A204.1 (cell line): Measurements from ENCODE around the gene CAPN2.

Experiments
- FAIRE-seq: peaks from 2 replicates; lab custom pipeline; 2012; peaks lifted over from hg19 to GRCh38; lab: Jason Lieb, UNC

CAPN2 gene

DNA sequence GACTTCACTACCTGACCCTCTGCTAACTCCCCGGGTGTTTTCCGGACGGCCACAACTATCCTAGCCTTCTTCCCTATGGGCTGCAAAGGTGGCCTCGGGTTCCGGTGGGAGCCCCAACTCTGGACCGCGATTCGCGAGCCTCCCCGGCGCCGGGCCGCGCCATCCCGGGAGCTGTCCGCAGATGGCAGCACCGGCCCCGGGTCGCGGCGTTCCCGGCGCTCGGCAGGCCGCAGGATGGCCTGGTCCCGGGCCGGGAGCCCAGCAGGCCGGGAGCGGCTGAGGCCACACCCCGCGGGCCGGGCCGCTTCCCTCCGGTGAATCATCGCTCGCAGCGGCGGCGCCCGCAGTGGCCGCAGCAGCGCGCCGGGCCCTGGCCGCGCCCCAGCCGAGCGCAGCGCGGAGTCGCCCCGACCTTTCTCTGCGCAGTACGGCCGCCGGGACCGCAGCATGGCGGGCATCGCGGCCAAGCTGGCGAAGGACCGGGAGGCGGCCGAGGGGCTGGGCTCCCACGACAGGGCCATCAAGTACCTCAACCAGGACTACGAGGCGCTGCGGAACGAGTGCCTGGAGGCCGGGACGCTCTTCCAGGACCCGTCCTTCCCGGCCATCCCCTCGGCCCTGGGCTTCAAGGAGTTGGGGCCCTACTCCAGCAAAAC, at the start of gene CAPN2:
Gene CAPN2, plus strand, starts transcription at position 346 of the 656 bp plus-strand sequence. Its CDS starts 102 bp downstream, at position 448.
- no peak for FAIRE-seq

DNA sequence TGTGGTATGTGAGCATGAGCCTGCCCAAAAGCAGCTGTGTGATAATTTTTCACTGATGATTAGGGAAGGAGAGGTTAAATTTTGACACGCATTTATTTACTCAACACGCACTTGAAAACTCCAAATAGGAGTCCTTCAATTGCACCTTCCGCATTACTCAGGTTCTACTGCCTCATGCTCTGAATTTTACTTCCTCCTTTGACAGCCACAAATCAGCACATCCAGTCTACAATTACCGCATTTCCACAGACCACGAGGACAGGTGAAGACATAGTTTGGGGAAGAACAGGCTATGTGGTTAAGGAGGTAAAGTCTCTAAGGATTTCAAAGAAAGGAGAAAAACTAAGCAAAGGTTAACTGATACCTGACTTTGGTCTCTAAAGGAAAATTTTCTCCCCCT, 49.4 kb upstream of the CAPN2 start:
- no peak for FAIRE-seq

DNA sequence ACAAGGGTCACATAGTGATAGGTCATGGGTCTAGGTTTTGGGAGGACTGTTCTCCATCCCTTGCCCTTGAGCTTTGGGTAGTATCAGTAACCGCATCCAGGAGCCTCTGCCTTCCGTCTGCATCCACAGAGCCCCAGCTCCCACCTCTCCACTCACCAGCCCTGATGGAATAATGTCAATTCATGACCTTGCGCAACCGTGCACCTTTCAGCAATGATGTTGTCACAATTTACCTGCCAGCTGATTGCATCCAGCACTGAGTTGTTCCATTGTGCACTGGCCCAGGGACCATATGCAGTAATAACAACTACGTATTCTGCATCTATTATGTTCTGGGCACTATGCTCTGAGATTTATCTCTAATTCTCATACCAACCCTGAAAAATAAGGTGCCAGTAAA, 48.2 kb upstream of the CAPN2 start:
- FAIRE-seq = no peak

DNA sequence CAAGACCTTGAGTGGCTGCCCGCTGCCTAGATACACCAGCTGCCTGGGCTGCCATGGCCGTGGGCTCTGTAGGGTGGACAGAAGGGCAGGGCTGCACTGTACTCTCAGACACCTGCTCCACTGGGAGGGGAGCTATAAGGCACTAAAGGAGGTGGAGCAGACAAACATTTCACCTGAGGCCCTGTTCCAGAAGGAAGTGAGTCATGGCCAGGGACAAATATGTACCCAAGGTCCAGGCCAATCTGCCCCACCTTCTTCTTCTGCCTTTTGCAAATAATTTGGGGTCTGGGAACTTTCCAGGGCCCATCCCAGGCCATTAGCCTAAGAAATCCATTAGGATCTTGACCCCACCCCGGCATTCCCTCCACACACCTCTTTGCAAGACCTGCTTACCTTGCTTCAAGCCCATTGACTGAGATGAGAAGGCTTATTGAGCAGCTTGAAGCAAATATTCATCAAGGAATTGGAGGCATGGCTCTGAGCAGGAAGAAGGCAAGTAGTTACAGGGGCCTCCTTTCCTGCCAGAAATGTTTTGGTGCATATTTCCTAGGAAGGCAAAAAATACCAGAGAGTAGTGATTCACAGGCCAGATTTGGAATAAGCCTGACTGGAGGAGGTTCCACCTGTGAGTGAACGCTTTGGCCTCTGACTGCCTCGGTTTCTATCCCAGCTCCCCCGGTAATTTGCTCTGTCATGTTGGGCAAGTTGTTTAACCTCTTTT, 46.6 kb upstream of the CAPN2 start, which contains the start of gene CAPN8:
Gene CAPN8, minus strand, starts transcription at position 110 of the 721 bp plus-strand sequence. Its CDS starts 55 bp downstream, at position 55.
- no peak for FAIRE-seq

DNA sequence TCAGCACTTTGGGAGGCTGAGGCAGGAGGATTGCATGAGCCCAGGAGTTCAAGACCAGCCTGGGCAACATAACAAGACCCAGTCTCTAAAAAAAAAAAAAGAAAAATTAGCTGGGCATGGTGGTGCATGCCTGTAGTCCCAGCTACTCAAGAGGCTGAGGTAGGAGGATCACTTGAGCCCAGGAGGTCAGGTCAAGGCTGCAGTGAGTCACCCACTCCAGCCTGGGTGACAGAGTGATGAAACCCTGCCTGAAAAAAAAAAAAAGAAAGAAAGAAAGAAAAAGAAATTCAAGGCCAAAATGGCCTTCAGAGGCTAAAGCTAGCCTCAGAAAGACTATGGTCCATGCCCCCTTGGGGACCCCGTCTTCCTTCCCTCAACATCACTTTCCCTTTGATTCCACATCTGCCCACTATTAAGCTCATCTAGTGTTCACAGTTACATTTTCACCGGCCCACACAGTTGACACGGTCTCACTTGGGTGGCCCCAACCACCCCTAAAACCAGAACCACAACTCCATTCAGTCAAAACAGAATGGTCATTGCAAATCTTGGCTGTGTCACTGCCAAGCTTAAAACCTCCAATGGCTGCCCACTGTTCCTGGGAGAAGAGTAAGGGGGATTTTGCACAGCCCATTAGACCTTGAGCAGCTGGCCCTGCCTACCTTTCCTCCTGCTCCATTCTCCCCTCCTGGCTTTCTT, 44.7 kb upstream of the CAPN2 start:
- no peak for FAIRE-seq

DNA sequence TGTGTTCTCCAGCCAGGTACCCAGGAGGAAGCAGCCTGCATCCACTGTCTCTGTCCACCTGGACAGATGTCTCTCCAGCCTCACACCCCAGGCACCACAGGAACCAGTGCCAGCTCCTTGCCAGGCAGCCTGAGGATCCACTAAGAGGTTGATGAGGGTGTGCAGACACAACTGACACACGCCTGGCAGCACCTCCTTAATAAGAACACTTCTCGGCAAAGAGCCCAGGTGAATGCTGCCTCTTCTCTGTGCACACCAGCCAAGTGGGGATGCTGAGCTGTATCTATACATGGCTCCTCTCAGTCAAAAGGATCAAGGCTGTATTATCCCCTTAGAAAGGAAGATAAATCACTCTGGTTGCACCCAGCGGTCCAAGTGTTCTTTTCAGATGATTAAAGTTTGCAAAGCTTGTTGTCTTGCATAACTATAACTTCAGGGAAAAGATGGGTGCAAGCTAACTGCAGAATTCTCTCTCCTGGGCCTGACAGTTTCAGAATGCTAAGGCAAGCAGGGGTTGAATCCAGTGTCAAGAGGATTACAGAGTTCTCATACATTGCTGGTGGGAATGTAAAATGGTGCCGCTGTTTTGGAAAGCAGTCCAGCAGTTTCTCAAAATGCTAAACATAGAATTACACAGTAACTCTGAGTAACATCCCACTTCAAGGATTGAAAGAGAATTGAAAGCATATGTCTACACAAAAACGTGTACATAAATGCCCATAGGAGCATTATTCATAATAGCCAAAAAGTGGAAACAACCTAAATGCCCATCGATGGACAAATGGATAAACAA, 43.1 kb upstream of the CAPN2 start:
- no peak for FAIRE-seq

DNA sequence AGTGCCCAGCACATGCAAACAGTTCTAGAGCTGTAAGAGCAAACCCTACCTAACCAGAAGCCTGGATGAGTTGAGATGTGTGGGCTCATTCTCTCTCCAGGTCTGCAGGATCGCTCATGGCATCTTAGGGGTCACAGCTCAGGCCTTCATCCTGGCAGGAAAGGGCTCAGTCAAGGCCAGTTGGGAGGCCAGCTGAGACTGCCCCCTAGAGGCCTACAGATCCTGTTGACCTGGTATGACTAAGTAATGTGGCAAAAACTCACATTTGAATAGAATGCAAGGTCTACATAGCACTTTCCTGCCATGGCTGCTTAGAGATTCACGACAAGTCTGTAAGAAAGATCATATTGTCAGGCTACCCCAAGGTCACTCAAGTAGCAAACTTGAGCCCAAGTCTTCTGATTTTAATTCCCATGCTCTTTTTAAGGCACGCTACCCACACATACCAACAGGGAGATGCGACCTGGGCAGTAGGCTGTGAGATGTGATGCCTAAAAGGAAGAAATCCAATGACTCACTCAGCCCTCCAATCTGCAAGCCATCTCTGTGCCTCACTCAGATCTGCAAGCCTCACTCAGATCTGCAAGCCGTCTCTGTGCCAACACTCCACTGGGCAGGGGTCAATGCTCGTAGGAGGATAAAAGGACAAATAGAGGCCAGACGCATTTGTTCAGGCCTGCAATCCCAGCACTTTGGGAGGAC, 41.7 kb upstream of the CAPN2 start:
- FAIRE-seq = no peak

DNA sequence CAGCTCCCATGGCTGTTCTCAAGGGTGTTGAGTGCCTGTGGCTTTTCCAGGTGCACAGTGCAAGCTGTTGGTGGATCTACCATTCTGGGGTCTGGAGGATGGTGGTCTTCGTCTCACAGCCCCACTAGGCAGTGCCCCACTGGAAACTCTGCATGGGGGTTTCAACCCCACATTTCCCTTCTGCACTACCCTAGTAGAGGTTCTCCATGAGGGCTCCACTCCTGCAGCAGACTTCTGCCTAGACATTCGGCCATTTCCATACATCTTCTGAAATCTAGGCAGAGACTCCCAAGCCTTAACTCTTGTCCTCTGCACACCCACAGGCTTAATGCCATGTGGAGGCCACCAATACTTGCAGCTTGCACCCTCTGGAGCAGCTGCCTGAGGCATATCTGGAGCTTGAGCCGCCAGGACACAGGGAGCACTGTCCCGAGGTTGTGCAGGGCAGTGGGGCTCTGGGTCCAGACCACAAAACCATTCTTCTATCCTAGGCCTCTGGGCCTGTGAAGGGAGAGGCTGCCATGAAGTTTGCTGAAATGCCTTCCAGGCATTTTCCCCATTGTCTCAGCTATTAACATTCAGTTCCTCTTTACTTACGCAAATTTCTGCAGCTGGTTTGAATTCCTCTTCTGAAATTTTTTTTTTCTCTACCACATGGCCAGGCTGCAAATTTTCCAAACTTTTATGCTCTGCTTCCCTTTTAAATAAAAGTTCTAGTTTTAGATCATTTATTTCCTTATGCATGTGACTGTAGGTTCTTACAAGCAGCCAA, 38.0 kb upstream of the CAPN2 start:
- no peak for FAIRE-seq

DNA sequence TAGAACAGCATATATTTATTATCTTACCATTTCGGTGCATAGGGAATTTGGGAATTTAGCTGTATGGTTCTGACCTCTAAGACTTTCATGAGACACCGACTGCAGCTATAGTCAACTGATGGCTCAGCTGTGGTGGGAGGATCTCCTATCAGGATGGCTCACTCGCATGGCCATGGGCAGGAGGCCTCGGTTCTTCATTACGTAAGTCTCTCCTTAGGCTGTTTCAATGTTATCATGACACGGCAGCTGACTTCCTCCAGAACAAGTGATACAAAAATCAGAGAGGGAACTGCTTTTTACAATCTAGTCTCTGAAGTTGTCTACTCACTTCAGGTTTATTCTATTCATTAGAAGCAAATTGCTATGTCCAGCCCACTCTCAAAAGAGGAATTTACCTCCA, 33.5 kb upstream of the CAPN2 start:
- no peak for FAIRE-seq

DNA sequence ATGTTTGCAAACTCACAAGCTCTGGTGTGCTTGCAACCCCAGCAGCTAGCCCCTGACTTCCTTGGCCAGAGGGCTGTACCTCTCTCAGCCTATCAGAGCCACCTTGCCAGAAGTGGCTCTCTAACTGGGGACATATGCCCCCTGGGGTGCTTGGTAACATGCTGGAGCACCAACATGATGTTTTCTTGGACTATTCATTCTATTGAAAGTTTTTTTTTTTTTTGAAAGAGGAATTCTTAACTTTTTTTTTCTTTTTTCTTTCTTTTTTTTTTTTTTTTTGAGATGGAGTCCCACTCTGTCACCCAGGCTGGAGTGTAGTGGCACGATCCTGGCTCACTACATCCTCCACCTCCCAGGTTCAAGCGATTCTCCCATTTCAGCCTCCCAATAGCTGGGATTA, 32.2 kb upstream of the CAPN2 start:
- no peak for FAIRE-seq

DNA sequence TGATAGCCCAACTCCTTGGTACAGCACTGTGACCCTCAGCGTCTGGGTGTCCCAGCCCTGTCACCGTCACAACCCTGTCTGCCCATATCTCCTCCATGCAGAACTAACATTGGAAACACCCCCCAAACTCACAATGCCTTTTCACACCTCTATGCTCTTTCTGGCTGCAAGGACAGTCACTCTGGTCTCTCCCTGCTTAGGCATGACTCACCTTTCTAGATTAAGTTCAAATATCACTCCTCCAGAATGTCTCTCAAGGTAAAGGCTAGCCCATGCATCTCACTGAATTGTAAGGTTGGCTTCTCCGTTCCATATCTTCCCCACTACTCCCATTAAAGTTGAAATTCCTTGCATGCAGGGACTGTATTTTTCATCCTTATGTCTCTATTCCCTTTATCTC, 29.8 kb upstream of the CAPN2 start:
- no peak for FAIRE-seq

DNA sequence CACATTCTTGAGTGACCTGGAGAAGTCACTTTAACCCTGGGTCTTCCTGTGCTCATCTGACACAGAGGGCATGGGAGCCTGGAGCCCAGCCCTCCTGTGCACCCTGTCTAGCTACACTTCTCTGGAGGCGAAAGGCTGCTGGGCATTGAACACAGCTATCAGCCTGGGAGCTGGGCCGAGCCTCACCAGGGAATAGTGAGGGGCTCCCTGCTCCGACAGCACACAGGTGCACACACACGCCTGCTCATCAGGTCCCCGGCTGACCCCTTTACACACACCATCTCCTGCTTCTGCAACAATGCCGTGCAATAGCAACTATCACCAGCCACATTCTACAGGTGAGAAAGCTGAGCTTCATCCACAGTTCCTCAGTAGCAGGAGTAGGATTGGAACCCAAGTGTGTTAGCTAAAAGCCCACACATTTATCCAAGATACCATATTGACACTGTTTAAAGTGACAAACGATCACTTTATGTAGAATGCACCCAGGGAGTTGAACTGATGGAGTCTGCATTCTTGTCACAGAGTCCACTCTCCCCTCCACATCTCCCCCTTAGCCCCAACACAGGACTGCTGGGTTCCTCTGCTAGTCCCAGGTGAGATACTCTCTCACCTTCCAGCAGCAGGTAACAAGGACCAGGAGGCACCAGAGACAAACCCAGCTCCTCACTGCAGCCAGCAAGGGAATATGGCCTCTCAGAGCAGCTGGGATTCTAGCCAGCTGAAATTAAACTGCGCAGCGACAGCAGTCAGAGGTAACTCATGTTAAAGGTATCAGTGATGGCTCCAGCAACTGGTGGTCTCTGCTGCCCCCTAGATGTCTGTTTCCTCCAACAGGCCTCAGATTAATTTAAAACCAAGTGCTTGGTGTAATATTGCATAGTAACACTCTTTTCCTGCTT, 28.5 kb upstream of the CAPN2 start:
- no peak for FAIRE-seq

DNA sequence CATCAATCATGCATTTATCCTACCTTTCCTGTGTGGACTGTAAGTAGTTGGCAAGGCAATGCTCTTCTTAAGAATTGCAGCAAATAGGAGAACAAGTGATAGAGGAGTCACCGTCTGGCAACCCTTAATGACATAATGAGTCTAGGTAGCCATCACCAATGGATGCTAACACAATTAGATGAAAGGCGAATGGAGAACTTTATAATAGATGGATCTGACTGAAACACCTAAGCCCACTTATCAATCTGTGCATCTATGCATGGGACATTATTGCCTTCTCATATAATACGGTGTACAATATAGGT, 27.9 kb upstream of the CAPN2 start:
- FAIRE-seq = no peak

DNA sequence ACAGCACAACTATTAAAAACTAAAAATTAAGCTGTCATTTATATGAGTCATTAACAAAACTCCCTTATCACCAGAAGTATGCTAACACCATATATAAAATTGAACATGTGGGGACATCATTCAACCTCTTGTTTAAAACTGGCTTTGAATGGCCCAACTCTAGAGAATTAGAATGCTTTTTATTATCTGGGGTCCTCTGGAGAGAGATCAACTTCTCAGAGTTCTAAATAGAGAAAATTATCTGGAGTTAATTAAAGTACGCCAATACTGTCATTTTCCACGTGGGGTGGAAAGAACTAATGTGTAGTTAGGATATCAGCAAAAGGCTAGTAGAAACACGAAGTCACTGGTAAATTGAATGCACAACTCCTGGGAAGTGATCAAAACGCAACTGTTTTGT, 21.2 kb upstream of the CAPN2 start:
- no peak for FAIRE-seq

DNA sequence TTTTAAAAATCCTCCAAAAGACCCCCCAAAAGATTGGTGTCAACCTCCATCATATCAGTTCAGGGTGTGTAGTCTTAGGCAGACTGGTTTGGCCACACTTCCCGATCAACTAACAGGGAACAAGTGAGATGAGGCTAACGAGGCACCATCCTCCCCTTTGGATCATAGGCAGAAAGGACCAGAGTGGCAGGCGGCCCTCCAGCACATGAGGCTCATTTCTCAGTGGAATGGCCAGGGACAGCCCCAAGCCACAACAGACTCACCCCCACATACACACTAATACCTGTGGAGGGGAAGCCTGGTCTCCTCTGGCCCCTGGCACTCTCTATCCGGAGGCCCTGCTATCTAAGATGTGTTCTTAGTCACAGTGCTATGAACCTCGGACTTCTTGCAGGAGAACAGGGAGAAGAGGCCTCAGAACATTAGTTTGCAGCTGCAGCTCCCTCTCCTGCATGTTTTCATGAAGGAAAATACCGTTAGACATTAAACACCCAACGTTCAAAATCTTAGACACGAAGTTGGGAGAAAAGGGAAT, 17.3 kb upstream of the CAPN2 start:
- FAIRE-seq = no peak

DNA sequence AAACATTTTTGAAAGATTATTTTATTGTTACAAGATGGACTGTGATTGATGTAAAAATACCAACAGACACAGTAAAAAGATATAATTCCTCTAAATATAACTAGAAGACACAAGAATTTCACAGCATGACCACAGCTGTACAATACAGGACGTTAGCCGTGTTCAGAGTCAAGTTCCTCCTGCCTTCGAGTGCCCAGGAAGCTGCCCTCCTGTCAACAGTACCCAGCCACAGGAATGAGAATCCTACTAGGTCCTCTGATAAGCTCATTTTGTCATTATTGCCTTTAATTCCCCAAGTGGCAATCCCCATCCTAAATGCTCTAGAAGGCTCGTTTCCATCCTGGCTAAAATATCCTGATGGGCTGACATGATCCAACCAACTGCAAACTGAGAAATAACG, 16.4 kb upstream of the CAPN2 start:
- no peak for FAIRE-seq

DNA sequence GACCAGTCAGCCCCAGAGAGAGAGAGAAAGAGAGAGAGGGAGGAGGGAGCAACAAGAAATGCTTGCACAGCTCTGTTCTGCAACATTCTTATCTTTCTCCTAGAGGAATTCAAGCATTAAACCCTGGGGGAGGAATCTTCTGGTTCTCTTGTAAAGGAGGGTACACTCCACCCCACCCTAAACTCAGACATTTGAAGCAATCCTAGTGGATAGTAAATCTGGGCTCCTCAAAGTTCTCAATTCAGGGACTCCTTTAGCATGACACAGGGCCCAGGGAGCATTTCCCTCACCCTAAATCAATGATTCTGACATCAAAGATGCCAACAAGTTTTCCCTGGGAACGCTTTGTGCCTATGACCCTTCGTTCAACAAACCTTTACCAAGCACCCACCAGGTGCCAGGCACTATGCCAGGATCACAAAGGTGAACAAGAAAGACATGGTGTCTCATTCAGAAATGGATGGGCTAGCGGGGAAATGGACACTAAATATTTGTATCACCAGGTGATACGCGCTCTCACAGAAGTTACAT, 11.9 kb upstream of the CAPN2 start:
- no peak for FAIRE-seq

DNA sequence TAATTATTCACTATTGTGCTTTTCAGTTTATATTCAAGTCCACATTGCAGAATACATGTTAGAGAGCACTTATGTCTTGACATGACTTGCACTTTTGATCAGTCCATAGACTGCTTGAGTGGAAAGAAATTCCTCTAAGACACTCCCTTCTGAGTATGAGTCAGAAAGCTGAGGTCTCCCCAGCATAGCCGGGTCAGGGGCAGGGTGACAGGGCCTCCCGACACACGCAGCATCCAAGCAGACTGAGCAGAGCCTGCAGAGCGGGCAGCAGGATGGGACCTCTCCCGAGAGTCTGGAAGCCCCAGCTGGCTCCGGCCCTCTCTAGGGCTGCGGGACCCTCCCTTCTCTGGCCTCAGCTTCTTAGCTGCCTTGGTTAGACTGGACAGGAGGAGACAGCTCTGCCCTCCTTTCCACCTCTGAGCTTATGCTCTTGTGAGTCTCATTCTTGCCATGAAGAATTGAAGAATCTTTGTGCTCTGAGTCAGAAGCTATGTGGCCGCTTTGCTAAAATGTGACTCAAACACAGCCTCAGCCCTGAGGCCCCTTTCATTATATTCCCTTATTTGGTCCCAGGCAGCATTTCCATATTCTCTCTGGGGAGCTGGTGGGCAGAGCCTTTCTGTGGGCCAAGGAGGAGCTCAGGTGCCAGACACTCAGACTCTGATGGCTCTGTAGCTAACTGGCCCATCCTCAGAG, 11.2 kb upstream of the CAPN2 start:
- FAIRE-seq = no peak
